ENCODE results near the gene DDIAS. TPM values are rescaled to one million over a fixed set of nuclear protein-coding genes. Genes with fewer than 3 reads are reported as not detected.

Gene DDIAS
- total RNA-seq: 0.34 and 0.62 TPM in 2 replicates

GRCh38 chr11:82901165-82901921 is at the start of gene DDIAS:
DDIAS (plus strand) TSS chr11:82901736; CDS start chr11:82914739, 13,003 bp downstream.

GRCh38 chr11:82900277-82901164 is 1.0 kb upstream of the DDIAS start, which contains the start of gene PRCP:
PRCP (minus strand) TSS chr11:82900430; CDS start chr11:82900402, 28 bp downstream.

Other genes with a start within 250 kb of the DDIAS start
- gene FAM181B, start 167.9 kb upstream of the DDIAS start, total RNA-seq: not detected in 2 replicates
- 58.2 and 58.8 TPM in 2 replicates for gene PRCP, start 1.3 kb upstream of the DDIAS start, total RNA-seq
- 6.5 and 14.1 TPM in 2 replicates for gene RAB30, start 170.2 kb downstream of the DDIAS start, total RNA-seq

Data from cardiac ventricle fibroblast (primary cell).